HG02840 (cell line): ENCODE results near the gene FETUB.

Experiments
- ATAC-seq: cut with Tn5 transposase; IDR thresholded peaks from one replicate; pipeline ENCODE4 v1.9.1; 2021; ENCODE audit warnings: mild to moderate bottlenecking, moderate library complexity, moderate number of reproducible peaks; ENCODE audit not compliant: unreplicated experiment, low FRiP score

The FETUB gene, protein sequence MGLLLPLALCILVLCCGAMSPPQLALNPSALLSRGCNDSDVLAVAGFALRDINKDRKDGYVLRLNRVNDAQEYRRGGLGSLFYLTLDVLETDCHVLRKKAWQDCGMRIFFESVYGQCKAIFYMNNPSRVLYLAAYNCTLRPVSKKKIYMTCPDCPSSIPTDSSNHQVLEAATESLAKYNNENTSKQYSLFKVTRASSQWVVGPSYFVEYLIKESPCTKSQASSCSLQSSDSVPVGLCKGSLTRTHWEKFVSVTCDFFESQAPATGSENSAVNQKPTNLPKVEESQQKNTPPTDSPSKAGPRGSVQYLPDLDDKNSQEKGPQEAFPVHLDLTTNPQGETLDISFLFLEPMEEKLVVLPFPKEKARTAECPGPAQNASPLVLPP

GRCh38 chr3:186639778-186640472, at the start of gene FETUB:
FETUB (plus strand) TSS chr3:186640399; CDS start chr3:186640461, 62 bp downstream.
- ATAC-seq, result no peak

DNA sequence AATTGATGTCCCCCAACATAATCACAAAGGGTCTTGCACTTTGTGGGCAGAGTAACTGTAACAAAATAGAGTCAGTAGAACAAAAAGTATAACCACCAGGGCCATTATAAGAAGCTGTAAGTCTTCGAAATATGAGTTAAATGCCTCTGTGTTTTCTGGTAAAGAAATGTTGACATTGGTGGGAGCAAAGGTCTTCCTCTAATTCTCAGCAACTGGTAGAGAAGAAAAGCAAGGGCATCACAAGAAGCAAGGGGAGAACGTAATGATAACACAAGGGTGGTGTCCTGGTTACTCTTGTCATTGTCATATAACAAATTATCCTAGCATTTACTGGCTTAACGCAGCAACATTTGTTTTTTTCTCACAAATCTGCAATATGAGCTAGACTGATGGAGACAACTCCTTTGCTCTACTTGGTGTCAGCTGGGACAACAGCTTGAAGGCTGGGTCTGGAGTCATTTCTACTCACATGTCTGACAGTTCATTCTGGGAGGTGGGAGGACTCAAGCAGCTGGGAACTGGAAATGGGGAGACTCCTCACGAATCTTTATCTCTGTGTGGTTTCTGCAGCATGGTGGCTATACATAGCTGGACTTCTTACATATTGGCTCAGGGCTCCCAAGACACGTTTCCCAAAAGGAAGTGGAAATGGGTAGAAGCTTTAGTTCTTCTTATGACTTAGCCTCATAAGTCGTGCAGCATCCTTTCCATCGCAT, 49.5 kb upstream of the FETUB start:
- no peak for ATAC-seq

DNA sequence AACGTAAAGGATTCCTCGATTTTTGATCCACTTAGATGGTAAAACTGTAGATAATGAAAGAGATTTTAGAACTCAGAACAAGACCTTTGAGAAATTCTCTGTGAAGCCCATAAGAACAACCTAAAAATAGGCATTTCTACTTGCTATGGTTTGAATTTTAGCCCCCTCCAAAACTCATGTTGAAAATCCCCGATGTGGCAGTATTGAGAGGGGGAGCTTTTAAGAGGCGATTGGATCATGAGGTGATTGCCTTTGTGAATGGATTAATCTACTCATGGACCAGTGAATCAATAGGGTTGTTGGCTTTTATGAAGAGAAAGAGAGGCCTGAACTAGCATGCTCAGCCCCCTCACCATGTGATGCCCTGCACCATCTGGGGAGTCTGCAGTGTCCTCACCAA, 47.5 kb upstream of the FETUB start:
- no peak for ATAC-seq

DNA sequence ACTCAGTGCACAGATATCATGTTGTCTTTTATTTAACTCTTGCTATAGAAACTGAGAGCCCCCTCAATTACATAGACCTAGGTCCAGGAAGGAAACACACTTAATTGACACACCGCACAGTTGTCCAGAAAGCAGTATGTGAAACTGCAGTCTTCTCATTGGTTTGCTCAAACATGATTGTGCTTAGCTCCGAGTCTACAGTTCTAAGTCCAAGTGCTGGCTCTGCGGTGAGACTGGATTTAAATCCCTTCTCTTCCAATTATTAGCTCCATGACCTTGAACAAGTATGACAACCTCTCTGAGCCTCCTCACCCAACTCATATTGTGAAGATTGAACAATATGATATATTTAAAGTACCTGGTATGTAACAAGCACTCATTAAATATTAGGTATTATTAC, 46.3 kb upstream of the FETUB start:
- ATAC-seq, result no peak

DNA sequence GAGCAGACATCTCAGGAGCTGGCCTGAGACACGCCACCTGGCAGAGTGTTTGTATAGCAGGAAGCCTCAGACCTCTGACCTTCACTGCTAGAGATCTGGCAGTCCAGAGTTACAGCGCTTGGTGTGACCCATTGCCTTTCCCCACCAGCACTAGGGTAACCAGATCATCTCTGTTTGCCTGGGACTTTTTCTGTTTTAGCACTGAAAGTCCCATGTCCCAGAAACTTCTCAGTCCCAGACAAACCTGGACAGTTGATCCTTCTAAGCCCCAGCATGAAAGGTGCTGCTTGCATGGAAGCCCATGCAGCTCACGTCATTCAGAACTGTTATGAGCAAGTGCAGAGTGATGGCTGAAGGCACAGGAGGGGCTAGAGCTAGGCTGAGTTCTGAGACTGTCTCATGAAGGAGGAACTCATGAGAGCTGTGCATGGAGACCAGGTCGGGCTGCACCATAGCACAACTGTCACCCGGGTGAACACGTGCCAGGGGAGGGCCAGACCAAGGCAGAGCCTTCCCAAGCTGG, 45.5 kb upstream of the FETUB start:
- no peak for ATAC-seq

GRCh38 chr3:186596568-186597287, 43.5 kb upstream of the FETUB start:
- no peak for ATAC-seq

DNA sequence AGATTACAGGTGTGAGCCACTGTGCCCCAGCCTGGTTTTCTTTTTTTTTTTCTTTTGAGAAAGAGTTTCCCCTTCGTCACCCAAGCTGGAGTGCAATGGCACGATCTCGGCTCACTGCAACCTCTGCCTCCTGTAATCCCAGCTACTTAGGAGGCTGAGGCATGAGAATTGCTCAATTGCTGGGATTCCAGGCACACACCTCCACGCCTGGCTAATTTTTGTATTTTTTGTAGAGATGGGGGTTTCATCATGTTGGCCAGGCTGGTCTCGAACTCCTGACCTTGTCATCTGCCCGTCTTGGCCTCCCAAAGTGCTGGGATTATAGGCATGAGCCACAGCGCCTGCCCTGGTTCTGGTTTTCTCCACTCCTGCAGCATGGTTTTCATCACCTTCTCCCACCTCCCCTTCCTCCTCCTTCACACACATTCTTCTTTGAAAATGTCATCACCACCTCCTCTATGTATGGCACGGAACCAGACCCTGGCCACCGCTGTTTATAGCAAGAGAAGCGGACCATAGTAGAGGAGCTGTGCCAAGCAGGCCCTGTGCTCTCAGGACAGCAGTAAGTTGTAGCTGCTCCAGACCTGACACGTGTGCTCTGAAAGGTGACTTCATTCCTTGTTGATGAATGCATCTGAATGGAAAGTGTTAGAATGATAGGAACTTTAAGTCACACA, 42.0 kb upstream of the FETUB start:
- no peak for ATAC-seq

- ATAC-seq, result no peak
These were observed 41.4 kb upstream of the FETUB start for GRCh38 chr3:186598794-186599141.

GRCh38 chr3:186599142-186599784, 40.9 kb upstream of the FETUB start:
- no peak for ATAC-seq

DNA sequence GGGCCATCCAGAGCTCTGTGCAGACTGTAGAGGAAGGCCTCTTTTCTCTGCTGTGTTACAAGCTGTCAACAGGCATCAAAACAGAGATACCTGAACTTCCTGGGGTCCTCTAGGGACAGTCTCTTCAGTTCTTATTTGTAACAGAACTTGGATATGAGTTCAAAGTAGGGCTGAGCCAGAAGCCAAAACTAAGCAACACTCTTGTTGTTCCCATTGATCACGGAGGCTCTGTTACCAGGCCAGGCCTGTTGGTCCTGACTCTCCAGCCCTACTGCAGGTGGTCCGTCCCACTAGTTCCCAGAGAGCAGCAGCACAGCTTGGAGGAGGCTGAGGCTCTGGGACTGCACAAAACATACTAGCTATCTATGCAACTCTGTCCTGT, 40.4 kb upstream of the FETUB start:
- no peak for ATAC-seq

- no peak for ATAC-seq
These were observed 39.3 kb upstream of the FETUB start for GRCh38 chr3:186600896-186601295.

- no peak for ATAC-seq
These were observed 37.0 kb upstream of the FETUB start for GRCh38 chr3:186603159-186603558.

DNA sequence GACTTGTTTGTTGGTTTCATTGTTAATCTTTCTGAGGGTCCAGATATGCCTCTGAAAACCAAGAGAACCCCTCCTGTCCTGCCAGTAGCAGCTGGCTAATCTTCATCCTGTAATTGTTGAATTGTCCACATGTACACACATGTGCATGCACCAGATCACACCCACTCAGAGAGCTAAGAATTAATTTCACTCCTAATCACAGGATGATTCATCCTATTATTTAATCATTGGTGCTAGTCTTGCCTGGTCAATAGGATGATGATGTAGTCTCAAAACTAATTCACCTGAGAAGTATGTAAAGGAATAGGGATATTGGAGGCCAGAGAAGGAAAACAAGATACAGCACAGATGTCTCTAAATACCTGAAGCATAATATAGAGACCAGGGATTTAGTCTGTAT, 35.1 kb upstream of the FETUB start:
- ATAC-seq, result no peak

DNA sequence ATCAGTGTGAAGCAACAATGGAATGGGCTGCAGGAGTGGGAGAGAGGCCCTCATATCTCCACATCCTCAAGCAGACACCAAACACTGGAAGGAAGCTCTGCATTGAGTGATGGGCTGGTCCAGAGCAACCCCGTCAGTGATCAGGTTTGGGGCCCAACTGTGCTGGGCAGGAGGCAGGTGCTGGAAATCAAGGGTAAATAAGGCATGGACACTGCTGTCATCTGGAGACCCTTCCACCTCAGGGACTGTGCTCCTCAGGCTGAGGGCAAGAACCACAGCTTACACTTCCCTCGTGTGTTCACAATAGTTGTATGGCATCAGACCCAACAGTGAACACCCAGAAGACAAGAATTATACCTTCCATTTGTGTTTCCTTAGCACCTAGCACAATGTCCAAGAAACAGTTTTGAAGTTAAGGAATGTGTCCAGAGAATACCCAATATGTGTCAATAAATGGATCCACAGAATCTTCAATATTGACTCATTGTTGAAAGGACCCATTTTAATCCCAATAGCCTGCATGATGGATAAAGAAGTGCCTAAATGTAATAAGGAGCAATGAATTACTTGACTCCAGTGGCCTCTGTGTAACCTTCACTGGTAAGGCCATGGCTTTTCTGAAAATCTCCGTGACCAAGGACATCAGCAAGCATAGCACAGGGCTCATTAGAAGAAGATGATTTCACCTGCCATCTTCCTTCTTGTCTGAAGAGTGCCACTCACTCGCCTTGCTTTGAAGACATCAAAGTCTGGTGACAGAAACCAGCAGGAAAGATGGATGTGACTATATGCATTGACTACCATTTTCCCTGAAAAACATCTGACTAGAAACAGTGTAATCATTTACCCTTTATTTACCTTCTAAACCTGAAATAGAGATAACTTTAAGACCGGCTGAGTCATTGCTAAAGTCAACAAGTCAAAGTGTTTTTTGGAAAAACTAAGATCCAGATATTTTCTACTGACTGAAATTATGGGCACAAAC, 34.3 kb upstream of the FETUB start:
- ATAC-seq, result no peak

GRCh38 chr3:186608624-186609215, 31.5 kb upstream of the FETUB start:
- no peak for ATAC-seq

- no peak for ATAC-seq
These were observed 30.8 kb upstream of the FETUB start for GRCh38 chr3:186609247-186609868.

DNA sequence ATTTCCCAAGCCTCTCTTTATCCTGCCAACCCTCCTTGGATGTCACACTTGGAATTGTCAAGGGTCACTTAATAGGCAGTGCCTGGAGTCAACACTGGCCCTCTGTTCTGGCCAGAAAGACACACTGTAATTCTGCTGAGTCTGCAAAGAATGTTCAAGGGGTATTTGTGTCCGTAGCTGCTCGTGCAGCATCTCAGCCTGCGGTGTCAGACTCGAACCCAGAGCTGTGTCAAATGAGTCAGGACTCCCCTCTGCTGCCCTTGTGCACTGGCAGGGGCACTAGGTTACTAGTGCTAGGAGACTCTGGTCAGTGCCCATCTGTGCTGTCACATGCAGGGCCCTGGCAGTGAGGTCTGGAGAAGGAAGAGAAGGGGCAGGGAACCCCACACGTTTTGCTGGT, 28.1 kb upstream of the FETUB start:
- ATAC-seq, result no peak
